K562 (cell line): ENCODE results near the gene EFHB. TPM values are rescaled to one million over a fixed set of nuclear protein-coding genes. Genes with fewer than 3 reads are reported as not detected.

Experiments
- GABPB1 ChIP-seq: sonication (generic); formaldehyde crosslinking; IDR thresholded peaks from 2 replicates; pipeline ENCODE4 v1.8.0; 2022; ENCODE audit warnings: mild to moderate bottlenecking, missing genetic modification reagents
- GATA2 ChIP-seq: sonication (generic); formaldehyde crosslinking; IDR thresholded peaks from 2 replicates; pipeline ENCODE4 v1.4.0; 2020; ENCODE audit warnings: mild to moderate bottlenecking, missing genetic modification reagents
- KLF1 ChIP-seq: fragments of 450-650 bp; IDR thresholded peaks from 2 replicates; pipeline ENCODE4 v1.6.1; 2016; ENCODE audit warnings: missing genetic modification characterization, missing compliant biosample characterization
- MGA ChIP-seq: fragments of 450-650 bp; IDR thresholded peaks from 2 replicates; pipeline ENCODE4 v1.6.1; 2016; ENCODE audit warnings: mild to moderate bottlenecking, moderate library complexity
- PML ChIP-seq: IDR thresholded peaks from 2 replicates; pipeline ENCODE4 v1.6.1; 2012; ENCODE audit warnings: low read length, inconsistent platforms
- RAD21 ChIP-seq, 2 experiments: fragments of 250-450 bp in 1 of 2; fragments of 450-650 bp in 1 of 2; sonication (Bioruptor Pico) in 1 of 2; formaldehyde crosslinking in 1 of 2; IDR thresholded peaks in 1 of 2; conservative IDR thresholded peaks in 1 of 2; 2 replicates each; pipeline versions ENCODE4 v1.4.0 to v1.8.0; 2020 to 2022; ENCODE audit warnings: mild to moderate bottlenecking in 2 of 2, moderate library complexity in 1 of 2
- RCOR1 ChIP-seq, 2 experiments: IDR thresholded peaks; 2 replicates each; pipeline ENCODE4 v1.6.1; 2012; ENCODE audit warnings: low read depth in 2 of 2, low read length in 2 of 2, borderline replicate concordance in 1 of 2, improper control_type of control experiment in 1 of 2
- SPI1 ChIP-seq: IDR thresholded peaks from 2 replicates; pipeline ENCODE4 v1.6.1; 2011; ENCODE audit warnings: low read depth, low read length, control low read depth, borderline replicate concordance
- ZBTB8A ChIP-seq: fragments of 450-650 bp; IDR thresholded peaks from 2 replicates; pipeline ENCODE4 v1.6.1; 2018; ENCODE audit warnings: mild to moderate bottlenecking, moderate library complexity; ENCODE audit not compliant: partially characterized antibody
- polyA plus RNA-seq, 8 experiments: library from polyadenylated mRNA; depleted of rRNA in 4 of 8; stranded (reverse) in 5 of 8; unstranded in 3 of 8; fragments of >200 nt; fragmentation: Nextera tagmentation in 2 of 8; fragmentation: Illumina TruSeq in 1 of 8; extraction: Ambion mirVana in 2 of 8; extraction: Trizol in 1 of 8; gene quantifications; 2 replicates each; pipeline versions ENCODE4 v1.2.1 to v1.2.3, GENCODE V29; 2011 to 2014; ENCODE audit warnings: inconsistent platforms in 1 of 8, missing spikeins in 1 of 8
- total RNA-seq, 7 experiments: library from RNA; depleted of rRNA in 6 of 7; stranded (reverse); fragments of >200 nt in 6 of 7; fragmentation: Illumina TruSeq in 2 of 7; extraction: Trizol in 2 of 7; gene quantifications; 2 replicates each; pipeline versions ENCODE4 v1.2.1 to v1.2.3, GENCODE V29; 2011 to 2021; ENCODE audit warnings: low replicate concordance in 1 of 7
- TF ChIP-seq, protein P1 (sequence below), 3 experiments: fragments of 200-800 bp in 1 of 3; sonication (Bioruptor generic) in 1 of 3; sonication (generic) in 1 of 3; formaldehyde crosslinking in 1 of 3; IDR thresholded peaks; 2 replicates each; pipeline versions ENCODE4 v1.6.1 to v1.8.0; 2016 to 2022; ENCODE audit warnings: mild to moderate bottlenecking in 2 of 3, missing compliant biosample characterization in 2 of 3, missing genetic modification characterization in 2 of 3, missing genetic modification reagents in 1 of 3

Gene EFHB
- total and polyA plus RNA-seq, 9 of the 15 experiments (the other 6 are each of a cell fraction or from before 2014, with no cell fraction given) = 1.5 to 4.0 (median 1.8) TPM

GRCh38 chr3:19931180-19931692, 2.8 kb downstream of the EFHB start (continued):
- TF ChIP-seq KLF1 (tag) (no peak), GABPB1 (CRISPR knock-in tag) (peak; percentile 23; the same call in 1 of the 2 replicates), GATA2 (CRISPR knock-in tag) (peak; percentile 62; the same call in 1 of the 2 replicates), PML (no peak), SPI1 (peak; percentile 77; the same call in 1 of the 2 replicates), RCOR1 (IDR thresholded peaks at IDR 0.05; ENCODE audit: borderline replicate concordance in 1 of 2, low read depth in 2 of 2, low read length in 2 of 2) (peak in 1 of 2 experiments; percentile 51; a peak in 1 of 4 replicates), ZBTB8A (no peak), RAD21 (CRISPR knock-in tag; conservative IDR thresholded peaks at IDR 0.05 in 1 of 2, IDR thresholded peaks at IDR 0.05 in 1 of 2) (0 out of 4 replicates have a peak, but pooled peaks of 1 of the 2 experiments have one; percentile 9), MGA (0 out of 2 replicates have a peak, but pooled peaks have one; percentile 2)
- TF ChIP-seq, protein P1, sequence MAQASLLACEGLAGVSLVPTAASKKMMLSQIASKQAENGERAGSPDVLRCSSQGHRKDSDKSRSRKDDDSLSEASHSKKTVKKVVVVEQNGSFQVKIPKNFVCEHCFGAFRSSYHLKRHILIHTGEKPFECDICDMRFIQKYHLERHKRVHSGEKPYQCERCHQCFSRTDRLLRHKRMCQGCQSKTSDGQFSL (CRISPR knock-in tag; IDR thresholded peaks at IDR 0.05) = no peak
- TF ChIP-seq, protein P1 (tag; IDR thresholded peaks at IDR 0.05) = peak in 1 of 2 experiments; percentile 19; a peak in 1 of 4 replicates
